Upper lobe of left lung (tissue), 4 donors: Measurements from ENCODE around the gene MBP.

ENCODE experiments used
- EP300 ChIP-seq, 4 donors: sonication (generic); formaldehyde crosslinking; IDR thresholded peaks; one replicate each; pipeline ENCODE4 v1.5.1; 2017; ENCODE audit warnings: antibody characterized with exemption in 4 of 4, control low read depth in 2 of 4
- POLR2A ChIP-seq, 4 donors: fragments of 450-650 bp; IDR thresholded peaks; one replicate each; pipeline ENCODE4 v1.5.1; 2016 to 2017; ENCODE audit warnings: antibody characterized with exemption in 4 of 4, mild to moderate bottlenecking in 2 of 4
- POLR2AphosphoS5 ChIP-seq, 2 donors: sonication (generic); formaldehyde crosslinking; IDR thresholded peaks; one replicate each; pipeline ENCODE4 v1.5.1; 2017; ENCODE audit warnings: antibody characterized with exemption in 2 of 2
- TF ChIP-seq, protein P1 (sequence below), 6 experiments: fragments of 450-650 bp in 4 of 6; fragments of 200-600 bp in 2 of 6; sonication (generic) in 2 of 6; IDR thresholded peaks; one replicate each; pipeline ENCODE4 v1.5.1; 2016 to 2019; ENCODE audit warnings: antibody characterized with exemption in 6 of 6

DNA sequence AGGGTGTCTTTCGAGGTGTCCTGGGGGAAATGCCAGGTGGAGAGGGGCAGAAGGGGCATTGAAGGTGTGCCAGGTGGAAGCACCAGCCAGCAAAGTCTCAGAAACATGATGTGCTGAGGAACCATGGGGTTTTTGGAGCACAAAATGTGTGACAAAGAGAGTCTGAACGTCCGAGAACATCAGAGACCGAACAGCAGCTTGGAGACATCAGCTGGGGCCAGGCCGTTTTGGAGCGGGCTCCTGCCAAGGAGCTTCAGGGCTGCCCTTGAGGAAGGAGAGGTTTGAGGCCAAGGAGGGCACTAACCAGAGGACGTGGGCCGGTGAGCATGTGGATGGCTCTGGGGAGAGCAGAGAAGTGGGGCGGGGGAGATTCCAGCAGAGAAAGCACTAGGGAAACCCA, 5.3 kb upstream of the MBP start:
- TF ChIP-seq, protein P1, sequence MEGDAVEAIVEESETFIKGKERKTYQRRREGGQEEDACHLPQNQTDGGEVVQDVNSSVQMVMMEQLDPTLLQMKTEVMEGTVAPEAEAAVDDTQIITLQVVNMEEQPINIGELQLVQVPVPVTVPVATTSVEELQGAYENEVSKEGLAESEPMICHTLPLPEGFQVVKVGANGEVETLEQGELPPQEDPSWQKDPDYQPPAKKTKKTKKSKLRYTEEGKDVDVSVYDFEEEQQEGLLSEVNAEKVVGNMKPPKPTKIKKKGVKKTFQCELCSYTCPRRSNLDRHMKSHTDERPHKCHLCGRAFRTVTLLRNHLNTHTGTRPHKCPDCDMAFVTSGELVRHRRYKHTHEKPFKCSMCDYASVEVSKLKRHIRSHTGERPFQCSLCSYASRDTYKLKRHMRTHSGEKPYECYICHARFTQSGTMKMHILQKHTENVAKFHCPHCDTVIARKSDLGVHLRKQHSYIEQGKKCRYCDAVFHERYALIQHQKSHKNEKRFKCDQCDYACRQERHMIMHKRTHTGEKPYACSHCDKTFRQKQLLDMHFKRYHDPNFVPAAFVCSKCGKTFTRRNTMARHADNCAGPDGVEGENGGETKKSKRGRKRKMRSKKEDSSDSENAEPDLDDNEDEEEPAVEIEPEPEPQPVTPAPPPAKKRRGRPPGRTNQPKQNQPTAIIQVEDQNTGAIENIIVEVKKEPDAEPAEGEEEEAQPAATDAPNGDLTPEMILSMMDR (IDR thresholded peaks at IDR 0.05): no peak
- no peak for TF ChIP-seq POLR2A (IDR thresholded peaks at IDR 0.05)
- TF ChIP-seq POLR2AphosphoS5 (IDR thresholded peaks at IDR 0.05): no peak
- TF ChIP-seq EP300 (IDR thresholded peaks at IDR 0.05): no peak
